K562 (cell line): Measurements from ENCODE around the gene IP6K3. TPM values are rescaled to one million over a fixed set of nuclear protein-coding genes. Genes with fewer than 3 reads are reported as not detected.

ENCODE experiments used
- CBX1 ChIP-seq: sonication (generic); IDR thresholded peaks from 2 replicates; pipeline ENCODE4 v1.6.1; 2016; ENCODE audit warnings: antibody characterized with exemption, low read depth, mild to moderate bottlenecking
- HDAC3 ChIP-seq: fragments of 450-650 bp; IDR thresholded peaks from 2 replicates; pipeline ENCODE4 v1.6.1; 2018; ENCODE audit warnings: borderline replicate concordance, mild to moderate bottlenecking, moderate library complexity; ENCODE audit not compliant: partially characterized antibody
- MCM5 ChIP-seq: fragments of 450-650 bp; IDR thresholded peaks from 2 replicates; pipeline ENCODE4 v1.6.1; 2016; ENCODE audit warnings: low read depth
- PBX2 ChIP-seq, 2 experiments: IDR thresholded peaks in 1 of 2; conservative IDR thresholded peaks in 1 of 2; 2 replicates each; pipeline ENCODE4 v1.6.1; 2016; ENCODE audit warnings: low read depth in 2 of 2, mild to moderate bottlenecking in 1 of 2, missing compliant biosample characterization in 1 of 2, missing genetic modification characterization in 1 of 2, moderate library complexity in 1 of 2
- PHB ChIP-seq: fragments of 250-450 bp; sonication (Bioruptor Pico); IDR thresholded peaks from 2 replicates; pipeline ENCODE4 v1.5.0; 2021
- RBM14 ChIP-seq: fragments of 200-400 bp; formaldehyde crosslinking; IDR thresholded peaks from 2 replicates; pipeline ENCODE4 v1.6.1; 2018; ENCODE audit warnings: low read depth, mild to moderate bottlenecking, low read length, moderate library complexity, borderline replicate concordance; ENCODE audit not compliant: insufficient read depth
- ZFX ChIP-seq: sonication (generic); formaldehyde crosslinking; IDR thresholded peaks from 2 replicates; pipeline ENCODE4 v1.8.0; 2022; ENCODE audit warnings: mild to moderate bottlenecking, missing genetic modification reagents, moderate library complexity
- polyA plus RNA-seq, 8 experiments: library from polyadenylated mRNA; depleted of rRNA in 4 of 8; stranded (reverse) in 5 of 8; unstranded in 3 of 8; fragments of >200 nt; fragmentation: Nextera tagmentation in 2 of 8; fragmentation: Illumina TruSeq in 1 of 8; extraction: Ambion mirVana in 2 of 8; extraction: Trizol in 1 of 8; gene quantifications; 2 replicates each; pipeline versions ENCODE4 v1.2.1 to v1.2.3, GENCODE V29; 2011 to 2014; ENCODE audit warnings: inconsistent platforms in 1 of 8, missing spikeins in 1 of 8
- total RNA-seq, 7 experiments: library from RNA; depleted of rRNA in 6 of 7; stranded (reverse); fragments of >200 nt in 6 of 7; fragmentation: Illumina TruSeq in 2 of 7; extraction: Trizol in 2 of 7; gene quantifications; 2 replicates each; pipeline versions ENCODE4 v1.2.1 to v1.2.3, GENCODE V29; 2011 to 2021; ENCODE audit warnings: low replicate concordance in 1 of 7
- TF ChIP-seq, protein P1 (sequence below), 2 experiments: fragments of 450-650 bp; IDR thresholded peaks; 2 replicates each; pipeline ENCODE4 v1.6.1; 2016; ENCODE audit warnings: mild to moderate bottlenecking in 2 of 2, borderline replicate concordance in 1 of 2, low read depth in 1 of 2, moderate library complexity in 1 of 2
- TF ChIP-seq, protein P2 (sequence below): fragments of 250-450 bp; sonication (Bioruptor Pico); IDR thresholded peaks from 2 replicates; pipeline ENCODE4 v1.8.0; 2022; ENCODE audit warnings: inconsistent platforms, mild to moderate bottlenecking, moderate library complexity, borderline replicate concordance

IP6K3 gene
- total and polyA plus RNA-seq, 9 of the 15 experiments (the other 6 are each of a cell fraction or from before 2014, with no cell fraction given): not detected

GRCh38 chr6:33711140-33712129 is 35.3 kb downstream of the IP6K3 start, which contains the start of gene UQCC2 (continued):
- TF ChIP-seq, protein P1, sequence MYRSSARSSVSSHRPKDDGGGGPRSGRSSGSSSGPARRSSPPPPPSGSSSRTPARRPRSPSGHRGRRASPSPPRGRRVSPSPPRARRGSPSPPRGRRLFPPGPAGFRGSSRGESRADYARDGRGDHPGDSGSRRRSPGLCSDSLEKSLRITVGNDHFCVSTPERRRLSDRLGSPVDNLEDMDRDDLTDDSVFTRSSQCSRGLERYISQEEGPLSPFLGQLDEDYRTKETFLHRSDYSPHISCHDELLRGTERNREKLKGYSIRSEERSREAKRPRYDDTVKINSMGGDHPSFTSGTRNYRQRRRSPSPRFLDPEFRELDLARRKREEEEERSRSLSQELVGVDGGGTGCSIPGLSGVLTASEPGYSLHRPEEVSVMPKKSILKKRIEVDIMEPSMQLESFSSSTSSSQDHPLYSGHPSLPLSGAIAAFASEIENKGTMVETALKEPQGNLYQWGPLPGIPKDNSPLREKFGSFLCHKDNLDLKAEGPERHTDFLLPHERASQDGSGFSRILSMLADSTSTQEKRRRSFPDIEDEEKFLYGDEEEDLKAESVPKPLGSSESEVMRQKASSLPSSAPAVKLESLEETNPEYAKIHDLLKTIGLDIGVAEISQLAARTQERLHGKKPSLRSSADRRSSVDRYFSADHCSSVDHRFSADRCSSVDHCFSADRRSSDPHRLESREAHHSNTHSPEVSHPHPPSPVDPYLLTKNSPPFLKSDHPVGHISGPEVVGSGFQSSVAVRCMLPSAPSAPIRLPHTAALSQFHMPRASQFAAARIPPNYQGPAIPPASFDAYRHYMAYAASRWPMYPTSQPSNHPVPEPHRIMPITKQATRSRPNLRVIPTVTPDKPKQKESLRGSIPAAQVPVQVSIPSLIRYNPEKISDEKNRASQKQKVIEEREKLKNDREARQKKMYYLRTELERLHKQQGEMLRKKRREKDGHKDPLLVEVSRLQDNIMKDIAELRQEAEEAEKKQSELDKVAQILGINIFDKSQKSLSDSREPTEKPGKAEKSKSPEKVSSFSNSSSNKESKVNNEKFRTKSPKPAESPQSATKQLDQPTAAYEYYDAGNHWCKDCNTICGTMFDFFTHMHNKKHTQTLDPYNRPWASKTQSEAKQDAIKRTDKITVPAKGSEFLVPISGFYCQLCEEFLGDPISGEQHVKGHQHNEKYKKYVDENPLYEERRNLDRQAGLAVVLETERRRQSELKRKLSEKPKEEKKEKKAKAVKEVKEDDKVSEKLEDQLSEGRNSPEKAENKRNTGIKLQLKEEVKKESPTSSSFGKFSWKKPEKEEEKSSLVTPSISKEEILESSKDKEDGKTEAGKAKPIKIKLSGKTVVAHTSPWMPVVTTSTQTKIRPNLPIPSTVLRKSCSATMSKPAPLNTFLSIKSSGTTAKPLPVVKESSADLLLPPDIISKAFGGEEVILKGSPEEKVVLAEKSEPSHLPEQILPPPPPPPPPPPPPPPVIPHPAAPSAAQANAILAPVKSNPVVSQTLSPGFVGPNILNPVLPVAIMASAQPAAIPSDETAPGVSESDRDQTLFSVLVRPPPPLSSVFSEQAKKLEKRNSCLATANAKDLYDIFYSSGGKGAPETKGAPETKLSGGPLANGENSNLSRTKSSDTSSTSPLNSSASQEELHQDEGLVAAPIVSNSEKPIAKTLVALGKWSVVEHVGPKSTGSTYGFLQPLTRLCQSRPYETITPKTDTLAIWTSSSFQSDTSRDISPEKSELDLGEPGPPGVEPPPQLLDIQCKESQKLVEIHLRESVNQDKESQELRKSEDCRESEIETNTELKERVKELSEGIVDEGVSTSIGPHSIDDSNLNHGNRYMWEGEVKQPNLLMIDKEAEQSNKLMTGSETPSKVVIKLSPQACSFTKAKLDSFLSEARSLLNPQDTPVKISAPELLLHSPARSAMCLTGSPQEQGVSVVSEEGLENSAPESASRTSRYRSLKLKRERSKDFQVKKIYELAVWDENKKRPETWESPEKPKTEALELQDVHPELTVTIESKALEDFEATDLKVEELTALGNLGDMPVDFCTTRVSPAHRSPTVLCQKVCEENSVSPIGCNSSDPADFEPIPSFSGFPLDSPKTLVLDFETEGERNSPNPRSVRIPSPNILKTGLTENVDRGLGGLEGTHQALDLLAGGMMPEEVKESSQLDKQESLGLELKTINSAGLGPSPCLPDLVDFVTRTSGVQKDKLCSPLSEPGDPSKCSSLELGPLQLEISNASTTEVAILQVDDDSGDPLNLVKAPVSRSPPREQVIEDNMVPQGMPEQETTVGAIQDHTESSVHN (IDR thresholded peaks at IDR 0.05; ENCODE audit: borderline replicate concordance in 1 of 2, low read depth in 1 of 2): no peak
- TF ChIP-seq, protein P2, sequence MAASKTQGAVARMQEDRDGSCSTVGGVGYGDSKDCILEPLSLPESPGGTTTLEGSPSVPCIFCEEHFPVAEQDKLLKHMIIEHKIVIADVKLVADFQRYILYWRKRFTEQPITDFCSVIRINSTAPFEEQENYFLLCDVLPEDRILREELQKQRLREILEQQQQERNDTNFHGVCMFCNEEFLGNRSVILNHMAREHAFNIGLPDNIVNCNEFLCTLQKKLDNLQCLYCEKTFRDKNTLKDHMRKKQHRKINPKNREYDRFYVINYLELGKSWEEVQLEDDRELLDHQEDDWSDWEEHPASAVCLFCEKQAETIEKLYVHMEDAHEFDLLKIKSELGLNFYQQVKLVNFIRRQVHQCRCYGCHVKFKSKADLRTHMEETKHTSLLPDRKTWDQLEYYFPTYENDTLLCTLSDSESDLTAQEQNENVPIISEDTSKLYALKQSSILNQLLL (CRISPR knock-in tag): no peak
- TF ChIP-seq HDAC3 (no peak), RBM14 (no peak), PBX2 (CRISPR knock-in tag; IDR thresholded peaks at IDR 0.05; ENCODE audit: low read depth) (no peak), PBX2 (tag; conservative IDR thresholded peaks at IDR 0.05; ENCODE audit: low read depth) (no peak), MCM5 (no peak), PHB (CRISPR knock-in tag) (0 out of 2 replicates have a peak, but pooled peaks have one; percentile 69), ZFX (CRISPR knock-in tag) (peak; percentile 41; the same call in 1 of the 2 replicates), CBX1 (peak; percentile 55; the same call in 1 of the 2 replicates)
